Astrocyte (in vitro differentiated cells and primary cell): ENCODE measurements around the gene COA8. TPM values are rescaled to one million over a fixed set of nuclear protein-coding genes. Genes with fewer than 3 reads are reported as not detected.

Source experiments
- DNase-seq: peaks from one replicate; pipeline ENCODE4 v3.0.0-alpha.2; 2010; ENCODE audit warnings: low read depth
- FAIRE-seq: peaks from 2 replicates; lab custom pipeline; 2011; peaks lifted over from hg19 to GRCh38; lab: Jason Lieb, UNC
- H2AFZ ChIP-seq: 2 replicates; pipeline ENCODE4 v1.6.0; 2012; ENCODE audit warnings: low read depth, low read length, inconsistent platforms
- H3K27ac ChIP-seq: 2 replicates; pipeline ENCODE4 v1.5.1; 2011; ENCODE audit warnings: low read depth, low read length, inconsistent platforms
- H3K27me3 ChIP-seq: 2 replicates; pipeline ENCODE4 v1.6.0; 2011; ENCODE audit warnings: low read length, inconsistent platforms; ENCODE audit not compliant: insufficient read depth
- H3K36me3 ChIP-seq: 2 replicates; pipeline ENCODE4 v1.5.1; 2011; ENCODE audit warnings: low read length, inconsistent platforms; ENCODE audit not compliant: insufficient read depth
- H3K4me1 ChIP-seq: 2 replicates; pipeline ENCODE4 v1.5.1; 2011; ENCODE audit warnings: low read length, inconsistent platforms; ENCODE audit not compliant: insufficient read depth
- H3K4me2 ChIP-seq: 2 replicates; pipeline ENCODE4 v1.6.0; 2012; ENCODE audit warnings: low read length, inconsistent platforms
- H3K4me3 ChIP-seq: 2 replicates; pipeline ENCODE4 v1.5.1; 2011; ENCODE audit warnings: low read depth, mild to moderate bottlenecking, low read length, inconsistent platforms; ENCODE audit not compliant: insufficient read depth
- H3K79me2 ChIP-seq: 2 replicates; pipeline ENCODE4 v1.6.0; 2012; ENCODE audit warnings: mild to moderate bottlenecking, low read length, inconsistent platforms; ENCODE audit not compliant: insufficient read depth
- H3K9ac ChIP-seq: 2 replicates; pipeline ENCODE4 v1.6.0; 2012; ENCODE audit warnings: mild to moderate bottlenecking, low read length, inconsistent platforms
- H3K9me3 ChIP-seq: 2 replicates; pipeline ENCODE4 v1.5.1; 2012; ENCODE audit warnings: low read depth, mild to moderate bottlenecking, low read length, inconsistent platforms; ENCODE audit not compliant: insufficient read depth
- H4K20me1 ChIP-seq: 2 replicates; pipeline ENCODE4 v1.6.0; 2012; ENCODE audit warnings: low read length, inconsistent platforms; ENCODE audit not compliant: insufficient read depth
- H3K27ac Mint-ChIP-seq: one replicate; pipeline ENCODE4 v1.8.0; 2021; ENCODE audit warnings: mild to moderate bottlenecking, mixed read lengths; ENCODE audit not compliant: unreplicated experiment
- H3K27me3 Mint-ChIP-seq: one replicate; pipeline ENCODE4 v1.8.0; 2021; ENCODE audit warnings: low read depth, mixed read lengths; ENCODE audit not compliant: unreplicated experiment
- H3K36me3 Mint-ChIP-seq: one replicate; pipeline ENCODE4 v1.8.0; 2021; ENCODE audit warnings: low read depth, mixed read lengths; ENCODE audit not compliant: unreplicated experiment
- H3K4me1 Mint-ChIP-seq: one replicate; pipeline ENCODE4 v1.8.0; 2021; ENCODE audit warnings: low read depth, mixed read lengths; ENCODE audit not compliant: unreplicated experiment
- H3K4me3 Mint-ChIP-seq: one replicate; pipeline ENCODE4 v1.8.0; 2021; ENCODE audit warnings: mild to moderate bottlenecking, moderate library complexity, mixed read lengths; ENCODE audit not compliant: unreplicated experiment
- H3K9me3 Mint-ChIP-seq: one replicate; pipeline ENCODE4 v1.8.0; 2021; ENCODE audit warnings: mild to moderate bottlenecking, mixed read lengths; ENCODE audit not compliant: unreplicated experiment
- EZH2 ChIP-seq: IDR thresholded peaks from 2 replicates; pipeline ENCODE4 v1.6.1; 2012; ENCODE audit warnings: mild to moderate bottlenecking, low read length, inconsistent platforms; ENCODE audit not compliant: insufficient read depth
- total RNA-seq: library from RNA; stranded (reverse); gene quantifications from 2 replicates; pipeline ENCODE4 v1.2.1, GENCODE V29; 2021
- TF ChIP-seq, protein P1 (sequence below): IDR thresholded peaks from 2 replicates; pipeline ENCODE4 v1.5.1; 2011; ENCODE audit warnings: low read depth, mild to moderate bottlenecking, inconsistent platforms, low read length, moderate library complexity; ENCODE audit not compliant: insufficient read depth

COA8 gene
- total RNA-seq, 1 donor from 2014 or later = 56.2 TPM

DNA sequence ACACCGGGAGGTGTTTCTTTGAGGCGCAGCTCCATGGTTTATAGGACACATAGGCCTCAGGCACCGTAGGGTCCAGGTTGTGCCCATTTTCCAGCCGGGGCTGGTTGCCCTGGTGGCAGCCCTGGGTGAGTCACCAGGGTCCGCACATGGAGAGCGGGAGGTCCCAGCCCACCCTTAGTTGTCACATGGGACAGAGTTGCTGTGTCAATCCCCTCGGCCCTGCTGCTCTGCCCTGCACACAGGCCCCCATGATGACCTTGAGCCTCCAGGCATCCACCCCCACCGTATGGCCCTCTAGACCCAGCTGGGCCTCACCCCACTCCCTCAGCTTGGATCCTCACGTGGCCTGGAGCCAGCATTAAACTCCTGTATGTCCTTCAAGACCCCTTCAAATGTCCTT, 26.1 kb upstream of the COA8 start:
- TF ChIP-seq EZH2 = no peak
- TF ChIP-seq, protein P1, sequence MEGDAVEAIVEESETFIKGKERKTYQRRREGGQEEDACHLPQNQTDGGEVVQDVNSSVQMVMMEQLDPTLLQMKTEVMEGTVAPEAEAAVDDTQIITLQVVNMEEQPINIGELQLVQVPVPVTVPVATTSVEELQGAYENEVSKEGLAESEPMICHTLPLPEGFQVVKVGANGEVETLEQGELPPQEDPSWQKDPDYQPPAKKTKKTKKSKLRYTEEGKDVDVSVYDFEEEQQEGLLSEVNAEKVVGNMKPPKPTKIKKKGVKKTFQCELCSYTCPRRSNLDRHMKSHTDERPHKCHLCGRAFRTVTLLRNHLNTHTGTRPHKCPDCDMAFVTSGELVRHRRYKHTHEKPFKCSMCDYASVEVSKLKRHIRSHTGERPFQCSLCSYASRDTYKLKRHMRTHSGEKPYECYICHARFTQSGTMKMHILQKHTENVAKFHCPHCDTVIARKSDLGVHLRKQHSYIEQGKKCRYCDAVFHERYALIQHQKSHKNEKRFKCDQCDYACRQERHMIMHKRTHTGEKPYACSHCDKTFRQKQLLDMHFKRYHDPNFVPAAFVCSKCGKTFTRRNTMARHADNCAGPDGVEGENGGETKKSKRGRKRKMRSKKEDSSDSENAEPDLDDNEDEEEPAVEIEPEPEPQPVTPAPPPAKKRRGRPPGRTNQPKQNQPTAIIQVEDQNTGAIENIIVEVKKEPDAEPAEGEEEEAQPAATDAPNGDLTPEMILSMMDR = no peak
- Histone ChIP-seq H3K27me3 (no peaks in the 10 kb centered on the region), H3K9me3 (no peaks in the 10 kb centered on the region), H3K36me3 (no peaks in the 10 kb centered on the region), H3K27ac (no peak overlapping the region), H3K9ac (no peak overlapping the region), H2AFZ (no peak overlapping the region), H4K20me1 (peaks cover 26% of the 10 kb centered on the region), H3K4me1 (peaks cover 18% of the 10 kb centered on the region), H3K4me3 (no peak overlapping the region), H3K4me2 (no peak overlapping the region), H3K79me2 (peaks cover 11% of the 10 kb centered on the region)
- Mint-ChIP-seq H3K4me3 (no peak overlapping the region), H3K9me3 (no peaks in the 10 kb centered on the region), H3K27ac (no peak overlapping the region), H3K27me3 (no peaks in the 10 kb centered on the region), H3K4me1 (peaks cover 8% of the 10 kb centered on the region), H3K36me3 (peaks cover 2% of the 10 kb centered on the region)
- no peak for DNase-seq
- no peak for FAIRE-seq

- Histone ChIP-seq H3K4me2 (no peak overlapping the region), H3K27ac (no peak overlapping the region), H4K20me1 (peaks cover 21% of the 10 kb centered on the region), H3K4me3 (no peak overlapping the region), H3K36me3 (no peaks in the 10 kb centered on the region), H3K4me1 (peaks cover 24% of the 10 kb centered on the region), H2AFZ (no peak overlapping the region), H3K79me2 (peaks cover 4% of the 10 kb centered on the region), H3K27me3 (no peaks in the 10 kb centered on the region), H3K9ac (peak overlapping the region; percentile 23), H3K9me3 (no peaks in the 10 kb centered on the region)
- H3K27ac Mint-ChIP-seq = no peak overlapping the region
- no peak for TF ChIP-seq EZH2
- TF ChIP-seq, protein P1 = no peak
- H3K4me1 Mint-ChIP-seq = peaks cover 7% of the 10 kb centered on the region
- no peaks in the 10 kb centered on the region for H3K9me3 Mint-ChIP-seq
- DNase-seq (no peak), FAIRE-seq (no peak)
- H3K27me3 Mint-ChIP-seq = no peaks in the 10 kb centered on the region
- H3K4me3 Mint-ChIP-seq = no peak overlapping the region
- peaks cover 2% of the 10 kb centered on the region for H3K36me3 Mint-ChIP-seq
These were observed 25.4 kb upstream of the COA8 start for GRCh38 chr14:103537175-103537990.
